ENCODE data around the gene RABL6.

The RABL6 gene

GRCh38 chr9:136769710-136770191, 38.0 kb upstream of the RABL6 start (continued):
- TF ChIP-seq ZBTB49 (tag by site-specific recombination; IDR thresholded peaks at IDR 0.05; ENCODE audit: low read depth), result no peak
- no peak for TF ChIP-seq ZNF133 (tag by site-specific recombination; IDR thresholded peaks at IDR 0.05)
- no peak for TF ChIP-seq HOXD13 (CRISPR knock-in tag; IDR thresholded peaks at IDR 0.05; ENCODE audit: borderline replicate concordance)
- TF ChIP-seq AEBP2 (tag by site-specific recombination; IDR thresholded peaks at IDR 0.05; ENCODE audit: borderline replicate concordance), result no peak
- TF ChIP-seq ZNF148 (tag by site-specific recombination; IDR thresholded peaks at IDR 0.05; ENCODE audit: borderline replicate concordance), result no peak
- TF ChIP-seq RBAK (tag by site-specific recombination; IDR thresholded peaks at IDR 0.05), result no peak
- TF ChIP-seq, protein P1, sequence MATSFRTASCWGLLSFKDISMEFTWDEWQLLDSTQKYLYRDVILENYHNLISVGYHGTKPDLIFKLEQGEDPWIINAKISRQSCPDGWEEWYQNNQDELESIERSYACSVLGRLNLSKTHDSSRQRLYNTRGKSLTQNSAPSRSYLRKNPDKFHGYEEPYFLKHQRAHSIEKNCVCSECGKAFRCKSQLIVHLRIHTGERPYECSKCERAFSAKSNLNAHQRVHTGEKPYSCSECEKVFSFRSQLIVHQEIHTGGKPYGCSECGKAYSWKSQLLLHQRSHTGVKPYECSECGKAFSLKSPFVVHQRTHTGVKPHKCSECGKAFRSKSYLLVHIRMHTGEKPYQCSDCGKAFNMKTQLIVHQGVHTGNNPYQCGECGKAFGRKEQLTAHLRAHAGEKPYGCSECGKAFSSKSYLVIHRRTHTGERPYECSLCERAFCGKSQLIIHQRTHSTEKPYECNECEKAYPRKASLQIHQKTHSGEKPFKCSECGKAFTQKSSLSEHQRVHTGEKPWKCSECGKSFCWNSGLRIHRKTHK (tag by site-specific recombination; IDR thresholded peaks at IDR 0.05), result no peak
- 0 out of 2 replicates have a peak, but pooled peaks have one; percentile 35 for TF ChIP-seq SP7 (tag by site-specific recombination; IDR thresholded peaks at IDR 0.05)
- TF ChIP-seq ZNF398 (tag by site-specific recombination; IDR thresholded peaks at IDR 0.05), result no peak
- TF ChIP-seq ZNF114 (tag by site-specific recombination; IDR thresholded peaks at IDR 0.05), result no peak
- TF ChIP-seq FEZF1 (tag by site-specific recombination; IDR thresholded peaks at IDR 0.05), result no peak
- TF ChIP-seq PRDM1 (tag by site-specific recombination; IDR thresholded peaks at IDR 0.05), result no peak
- no peak for TF ChIP-seq ZNF791 (tag by site-specific recombination; IDR thresholded peaks at IDR 0.05)
- no peak for TF ChIP-seq ZEB2 (tag by site-specific recombination; IDR thresholded peaks at IDR 0.05)
- TF ChIP-seq ZNF544 (tag by site-specific recombination; IDR thresholded peaks at IDR 0.05), result no peak
- TF ChIP-seq ZNF624 (tag by site-specific recombination; IDR thresholded peaks at IDR 0.05), result no peak
- no peak for TF ChIP-seq ZNF747 (tag by site-specific recombination; IDR thresholded peaks at IDR 0.05)
- no peak for TF ChIP-seq ELK4 (IDR thresholded peaks at IDR 0.05; ENCODE audit: borderline replicate concordance, low read depth, low read length)
- peak; percentile 28; the same call in 1 of the 2 replicates for TF ChIP-seq KLF8 (tag by site-specific recombination; IDR thresholded peaks at IDR 0.05)
- no peak for TF ChIP-seq ZNF311 (tag by site-specific recombination; IDR thresholded peaks at IDR 0.05; ENCODE audit: borderline replicate concordance)
- no peak for TF ChIP-seq EGR2 (tag by site-specific recombination; IDR thresholded peaks at IDR 0.05; ENCODE audit: low read depth)
- TF ChIP-seq ZXDB (tag by site-specific recombination; IDR thresholded peaks at IDR 0.05), result no peak
- no peak for TF ChIP-seq ZNF362 (tag by site-specific recombination; IDR thresholded peaks at IDR 0.05)
- no peak for TF ChIP-seq SP3 (tag by site-specific recombination; IDR thresholded peaks at IDR 0.05)
- TF ChIP-seq ZNF169 (tag by site-specific recombination; IDR thresholded peaks at IDR 0.05), result no peak
- TF ChIP-seq YY2 (tag by site-specific recombination; IDR thresholded peaks at IDR 0.05), result no peak
- no peak for TF ChIP-seq ZNF211 (tag by site-specific recombination; IDR thresholded peaks at IDR 0.05; ENCODE audit: low read depth)
- TF ChIP-seq, protein P2, sequence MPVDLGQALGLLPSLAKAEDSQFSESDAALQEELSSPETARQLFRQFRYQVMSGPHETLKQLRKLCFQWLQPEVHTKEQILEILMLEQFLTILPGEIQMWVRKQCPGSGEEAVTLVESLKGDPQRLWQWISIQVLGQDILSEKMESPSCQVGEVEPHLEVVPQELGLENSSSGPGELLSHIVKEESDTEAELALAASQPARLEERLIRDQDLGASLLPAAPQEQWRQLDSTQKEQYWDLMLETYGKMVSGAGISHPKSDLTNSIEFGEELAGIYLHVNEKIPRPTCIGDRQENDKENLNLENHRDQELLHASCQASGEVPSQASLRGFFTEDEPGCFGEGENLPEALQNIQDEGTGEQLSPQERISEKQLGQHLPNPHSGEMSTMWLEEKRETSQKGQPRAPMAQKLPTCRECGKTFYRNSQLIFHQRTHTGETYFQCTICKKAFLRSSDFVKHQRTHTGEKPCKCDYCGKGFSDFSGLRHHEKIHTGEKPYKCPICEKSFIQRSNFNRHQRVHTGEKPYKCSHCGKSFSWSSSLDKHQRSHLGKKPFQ (tag by site-specific recombination; IDR thresholded peaks at IDR 0.05), result no peak
